AG04450 (cell line): ENCODE measurements around the gene PPP1R15A. TPM values are rescaled to one million over a fixed set of nuclear protein-coding genes. Genes with fewer than 3 reads are reported as not detected.

Experiments
- CTCF ChIA-PET: fragments of 300-600, 350-600 bp; formaldehyde crosslinking; extraction: SDS; loops from one replicate; lab custom pipeline; 2022; ENCODE audit warnings: antibody characterized with exemption, inconsistent platforms; lab: Charles Lee
- POLR2A ChIA-PET: fragments of 350-600 bp; formaldehyde crosslinking; extraction: SDS; loops from one replicate; lab custom pipeline; 2021; ENCODE audit warnings: antibody characterized with exemption, inconsistent platforms; lab: Yijun Ruan, JAX
- DNase-seq: peaks from one replicate; pipeline ENCODE4 v3.0.0-alpha.2; 2011; ENCODE audit warnings: low read depth, low spot score
- H3K27ac ChIP-seq: one replicate; pipeline ENCODE4 v1.5.1; 2012; ENCODE audit warnings: low read depth, low read length, control low read depth
- H3K27me3 ChIP-seq: one replicate; pipeline ENCODE4 v1.6.0; 2012; ENCODE audit warnings: low read length; ENCODE audit not compliant: control insufficient read depth, insufficient read depth
- H3K4me3 ChIP-seq: 2 replicates; pipeline ENCODE4 v1.5.1; 2011; ENCODE audit warnings: mild to moderate bottlenecking, low read depth, low read length, control low read depth
- H3K9me3 ChIP-seq: 2 replicates; pipeline ENCODE4 v1.5.1; 2012; ENCODE audit warnings: low read length; ENCODE audit not compliant: control insufficient read depth, insufficient read depth
- polyA plus RNA-seq: library from polyadenylated mRNA; depleted of rRNA; stranded (reverse); fragments of >200 nt; gene quantifications from 2 replicates; pipeline ENCODE4 v1.2.3, GENCODE V29; 2011; rRNA removed
- TF ChIP-seq, protein P1 (sequence below): IDR thresholded peaks from 2 replicates; pipeline ENCODE4 v1.5.1; 2011; ENCODE audit warnings: low read depth, low read length, control low read depth, inconsistent platforms

PPP1R15A gene
- polyA plus RNA-seq, 1 experiment = 36.5 TPM

DNA sequence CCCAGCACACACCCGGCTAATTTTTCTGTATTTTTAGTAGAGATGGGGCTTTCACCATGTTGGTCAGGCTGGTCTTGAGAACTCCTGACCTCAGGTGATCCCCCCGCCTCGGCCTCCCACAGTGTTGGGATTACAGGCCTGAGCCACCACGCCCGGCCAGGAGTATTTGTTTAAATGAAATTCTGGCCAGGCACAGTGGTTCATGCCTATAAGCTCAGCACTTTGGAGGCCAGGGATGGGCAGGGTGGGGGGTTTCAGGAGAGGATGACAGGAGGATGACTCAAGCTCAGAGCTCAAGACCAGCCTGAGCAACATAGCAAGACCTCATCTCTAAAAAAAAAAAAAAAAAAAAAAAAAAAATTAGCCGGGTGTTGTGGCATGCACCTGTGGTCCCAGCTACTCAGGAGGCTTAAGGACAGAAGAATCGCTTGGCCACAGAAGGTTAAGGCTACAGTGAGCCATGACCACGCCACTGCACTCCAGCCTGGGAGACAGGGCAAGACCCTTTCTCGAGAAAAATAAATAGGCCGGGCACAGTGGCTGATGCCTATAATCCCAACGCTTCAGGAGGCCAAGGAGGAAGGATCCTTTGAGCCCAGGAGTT, 53.1 kb downstream of the PPP1R15A start:
- TF ChIP-seq, protein P1, sequence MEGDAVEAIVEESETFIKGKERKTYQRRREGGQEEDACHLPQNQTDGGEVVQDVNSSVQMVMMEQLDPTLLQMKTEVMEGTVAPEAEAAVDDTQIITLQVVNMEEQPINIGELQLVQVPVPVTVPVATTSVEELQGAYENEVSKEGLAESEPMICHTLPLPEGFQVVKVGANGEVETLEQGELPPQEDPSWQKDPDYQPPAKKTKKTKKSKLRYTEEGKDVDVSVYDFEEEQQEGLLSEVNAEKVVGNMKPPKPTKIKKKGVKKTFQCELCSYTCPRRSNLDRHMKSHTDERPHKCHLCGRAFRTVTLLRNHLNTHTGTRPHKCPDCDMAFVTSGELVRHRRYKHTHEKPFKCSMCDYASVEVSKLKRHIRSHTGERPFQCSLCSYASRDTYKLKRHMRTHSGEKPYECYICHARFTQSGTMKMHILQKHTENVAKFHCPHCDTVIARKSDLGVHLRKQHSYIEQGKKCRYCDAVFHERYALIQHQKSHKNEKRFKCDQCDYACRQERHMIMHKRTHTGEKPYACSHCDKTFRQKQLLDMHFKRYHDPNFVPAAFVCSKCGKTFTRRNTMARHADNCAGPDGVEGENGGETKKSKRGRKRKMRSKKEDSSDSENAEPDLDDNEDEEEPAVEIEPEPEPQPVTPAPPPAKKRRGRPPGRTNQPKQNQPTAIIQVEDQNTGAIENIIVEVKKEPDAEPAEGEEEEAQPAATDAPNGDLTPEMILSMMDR = no peak
- peak; percentile 69 for DNase-seq
- H3K9me3 ChIP-seq = no peaks in the 10 kb centered on the region
- peak overlapping the region; percentile 68 for H3K27ac ChIP-seq
- no peak overlapping the region for H3K4me3 ChIP-seq
- no peaks in the 10 kb centered on the region for H3K27me3 ChIP-seq
- ChIA-PET CTCF (interaction anchor here (0.6 to 1.4 kb wide), 3 partner anchors 45 to 530 kb away, joined by 4 to 8 read pairs (median 4); no protein-coding TSS in a partner anchor), POLR2A (interaction anchor here (0.6 to 2.1 kb wide), 7 partner anchors 25 to 52 kb away, joined by 3 to 7 read pairs (median 3); partner anchors contain the start of gene NUCB1)

Other genes starting within 250 kb of the PPP1R15A start
- gene DBP, start 235.0 kb upstream of the PPP1R15A start, polyA plus RNA-seq = 3.4 and 4.0 TPM in 2 replicates
- gene CA11, start 226.2 kb upstream of the PPP1R15A start, polyA plus RNA-seq = 3.7 and 4.3 TPM in 2 replicates
- 0.04 and 0.10 TPM in 2 replicates for gene NTN5, start 199.4 kb upstream of the PPP1R15A start, polyA plus RNA-seq
- not detected in 2 replicates for gene FUT2, start 176.4 kb upstream of the PPP1R15A start, polyA plus RNA-seq
- 0.58 and 0.68 TPM in 2 replicates for gene MAMSTR, start 152.7 kb upstream of the PPP1R15A start, polyA plus RNA-seq
- 0.32 and 0.61 TPM in 2 replicates for gene RASIP1, start 131.8 kb upstream of the PPP1R15A start, polyA plus RNA-seq
- not detected in 2 replicates for gene IZUMO1, start 125.5 kb upstream of the PPP1R15A start, polyA plus RNA-seq
- 0.02 and 0.07 TPM in 2 replicates for gene FUT1, start 119.8 kb upstream of the PPP1R15A start, polyA plus RNA-seq
- not detected in 2 replicates for gene FGF21, start 116.9 kb upstream of the PPP1R15A start, polyA plus RNA-seq
- gene BCAT2, start 61.4 kb upstream of the PPP1R15A start, polyA plus RNA-seq = 23.3 and 31.8 TPM in 2 replicates
- 2.3 and 3.6 TPM in 2 replicates for gene HSD17B14, start 35.9 kb upstream of the PPP1R15A start, polyA plus RNA-seq
- 7.1 and 11.9 TPM in 2 replicates for gene PLEKHA4, start 3.8 kb upstream of the PPP1R15A start, polyA plus RNA-seq
- gene TULP2, start 26.3 kb downstream of the PPP1R15A start, polyA plus RNA-seq = 0.20 and 0.25 TPM in 2 replicates
- 123 and 130 TPM in 2 replicates for gene NUCB1, start 27.9 kb downstream of the PPP1R15A start, polyA plus RNA-seq
- 0.48 and 0.61 TPM in 2 replicates for gene DHDH, start 61.3 kb downstream of the PPP1R15A start, polyA plus RNA-seq
- gene BAX, start 82.5 kb downstream of the PPP1R15A start, polyA plus RNA-seq = 110 and 147 TPM in 2 replicates
- 3,644 and 5,326 TPM in 2 replicates for gene FTL, start 92.9 kb downstream of the PPP1R15A start, polyA plus RNA-seq
- gene GYS1, start 120.9 kb downstream of the PPP1R15A start, polyA plus RNA-seq = 19.5 and 24.1 TPM in 2 replicates
- gene RUVBL2, start 121.5 kb downstream of the PPP1R15A start, polyA plus RNA-seq = 107 and 131 TPM in 2 replicates
- gene LHB, start 144.7 kb downstream of the PPP1R15A start, polyA plus RNA-seq = 0.31 TPM in 1 of 2 replicates, not detected in the other
- not detected in 2 replicates for gene CGB3, start 151.9 kb downstream of the PPP1R15A start, polyA plus RNA-seq
- not detected in 2 replicates for gene CGB2, start 159.5 kb downstream of the PPP1R15A start, polyA plus RNA-seq
- not detected in 2 replicates for gene CGB1, start 164.5 kb downstream of the PPP1R15A start, polyA plus RNA-seq
- not detected in 2 replicates for gene CGB5, start 171.4 kb downstream of the PPP1R15A start, polyA plus RNA-seq
- gene CGB8, start 176.7 kb downstream of the PPP1R15A start, polyA plus RNA-seq = not detected in 2 replicates
- gene CGB7, start 185.3 kb downstream of the PPP1R15A start, polyA plus RNA-seq = 0.42 and 0.87 TPM in 2 replicates
- 0.09 and 0.30 TPM in 2 replicates for gene NTF4, start 192.4 kb downstream of the PPP1R15A start, polyA plus RNA-seq
- gene KCNA7, start 200.3 kb downstream of the PPP1R15A start, polyA plus RNA-seq = not detected in 2 replicates
- gene SNRNP70, start 213.0 kb downstream of the PPP1R15A start, polyA plus RNA-seq = 117 and 149 TPM in 2 replicates
- gene LIN7B, start 241.9 kb downstream of the PPP1R15A start, polyA plus RNA-seq = 4.2 and 4.9 TPM in 2 replicates
- 0.36 and 0.50 TPM in 2 replicates for gene C19orf73, start 246.7 kb downstream of the PPP1R15A start, polyA plus RNA-seq
- gene PPFIA3, start 247.1 kb downstream of the PPP1R15A start, polyA plus RNA-seq = 0.52 and 0.63 TPM in 2 replicates